Measurements from ENCODE around the gene RIOX2. TPM values are rescaled to one million over a fixed set of nuclear protein-coding genes. Genes with fewer than 3 reads are reported as not detected.

The RIOX2 gene
- total and polyA plus RNA-seq, 4 donors: 6.3 to 25.8 (median 14.2) TPM

- H3K27me3 ChIP-seq (ENCODE audit: control insufficient read depth in 1 of 2, insufficient read depth in 2 of 2, low read length in 1 of 2): no peaks in the 10 kb centered on the region
- no peak overlapping the region for H3K4me3 ChIP-seq (ENCODE audit: low read length in 2 of 2)
- no peak overlapping the region for H3K27ac ChIP-seq (ENCODE audit: low read depth in 1 of 2, low read length in 2 of 2)
- intact Hi-C loops (cut with DNase I): no loop called here
- WGBS, 2 donors: 62 to 69% methylated on average over 2 of the region's 2 CpGs
- ATAC-seq (ENCODE audit: low FRiP score) (no peak), DNase-seq (no peak)
- H3K36me3 ChIP-seq (ENCODE audit: control insufficient read depth in 1 of 2, insufficient read depth in 2 of 2, low read length in 1 of 2): no peaks in the 10 kb centered on the region
- H3K9me3 ChIP-seq (ENCODE audit: control insufficient read depth, low read length): no peaks in the 10 kb centered on the region
- H3K4me1 ChIP-seq (ENCODE audit: control insufficient read depth in 1 of 2, insufficient read depth in 2 of 2, low read length in 2 of 2): no peaks in the 10 kb centered on the region
Observed at GRCh38 chr3:98008855-98009254, 36.6 kb upstream of the RIOX2 start.

DNA sequence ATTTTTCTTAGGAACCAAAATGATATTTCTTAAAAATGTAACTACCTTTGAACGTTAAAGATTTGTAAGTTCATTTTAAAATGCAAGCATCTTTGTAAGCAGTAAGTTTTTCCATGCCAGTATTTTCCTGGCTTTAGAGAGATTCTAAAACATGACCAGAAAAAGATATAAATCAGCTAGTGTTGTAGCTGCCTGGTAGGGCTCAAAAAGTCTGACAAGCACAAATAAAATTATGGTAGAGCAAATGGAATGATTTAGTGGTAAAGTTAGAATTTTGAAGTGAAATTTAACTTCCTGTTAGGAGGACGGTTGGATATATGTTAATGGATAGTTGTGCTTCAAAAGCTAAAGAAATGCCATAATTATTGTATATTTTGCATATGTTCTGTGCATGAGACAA, 33.2 kb upstream of the RIOX2 start:
- H3K9me3 ChIP-seq (ENCODE audit: control insufficient read depth, low read length): no peaks in the 10 kb centered on the region
- DNase-seq (no peak), ATAC-seq (ENCODE audit: low FRiP score) (no peak)
- H3K27me3 ChIP-seq (ENCODE audit: control insufficient read depth in 1 of 2, insufficient read depth in 2 of 2, low read length in 1 of 2): no peaks in the 10 kb centered on the region
- no peaks in the 10 kb centered on the region for H3K36me3 ChIP-seq (ENCODE audit: control insufficient read depth in 1 of 2, insufficient read depth in 2 of 2, low read length in 1 of 2)
- 49 to 62% methylated on average over 2 of the region's 2 CpGs for WGBS, 2 donors
- H3K27ac ChIP-seq (ENCODE audit: low read depth in 1 of 2, low read length in 2 of 2): no peak overlapping the region
- no peak overlapping the region for H3K4me3 ChIP-seq (ENCODE audit: low read length in 2 of 2)
- no peaks in the 10 kb centered on the region for H3K4me1 ChIP-seq (ENCODE audit: control insufficient read depth in 1 of 2, insufficient read depth in 2 of 2, low read length in 2 of 2)
- intact Hi-C loops (cut with DNase I): no loop called here

DNA sequence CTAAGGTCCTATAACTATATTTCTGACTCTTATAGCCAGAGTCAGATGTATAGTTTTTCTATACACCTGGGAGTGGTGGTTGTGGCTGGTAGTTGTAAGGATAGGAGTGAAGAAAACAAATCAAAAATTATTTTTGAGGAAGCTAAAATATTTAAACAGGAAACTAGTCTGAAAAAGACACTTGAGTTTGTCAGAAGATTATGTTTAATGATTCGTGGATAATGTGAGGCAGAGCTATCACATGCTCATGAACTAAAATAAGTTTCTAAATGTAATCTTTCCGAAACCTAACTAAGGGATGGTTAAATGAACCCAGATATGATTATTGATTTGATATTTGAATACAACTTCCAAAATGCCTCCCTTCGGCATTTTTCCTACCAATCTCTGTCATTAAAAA, 32.5 kb upstream of the RIOX2 start:
- DNase-seq (no peak), ATAC-seq (ENCODE audit: low FRiP score) (no peak)
- H3K4me1 ChIP-seq (ENCODE audit: control insufficient read depth in 1 of 2, insufficient read depth in 2 of 2, low read length in 2 of 2): no peaks in the 10 kb centered on the region
- intact Hi-C loops (cut with DNase I): no loop called here
- no peaks in the 10 kb centered on the region for H3K9me3 ChIP-seq (ENCODE audit: control insufficient read depth, low read length)
- WGBS, 2 donors: 87 to 88% methylated on average over 3 of the region's 3 CpGs
- no peaks in the 10 kb centered on the region for H3K36me3 ChIP-seq (ENCODE audit: control insufficient read depth in 1 of 2, insufficient read depth in 2 of 2, low read length in 1 of 2)
- no peak overlapping the region for H3K4me3 ChIP-seq (ENCODE audit: low read length in 2 of 2)
- H3K27me3 ChIP-seq (ENCODE audit: control insufficient read depth in 1 of 2, insufficient read depth in 2 of 2, low read length in 1 of 2): no peaks in the 10 kb centered on the region
- H3K27ac ChIP-seq (ENCODE audit: low read depth in 1 of 2, low read length in 2 of 2): no peak overlapping the region

GRCh38 chr3:98003306-98003969, 31.2 kb upstream of the RIOX2 start:
- Histone ChIP-seq H3K27ac (ENCODE audit: low read depth in 1 of 2, low read length in 2 of 2) (no peak overlapping the region), H3K36me3 (ENCODE audit: control insufficient read depth in 1 of 2, insufficient read depth in 2 of 2, low read length in 1 of 2) (no peaks in the 10 kb centered on the region), H3K27me3 (ENCODE audit: control insufficient read depth in 1 of 2, insufficient read depth in 2 of 2, low read length in 1 of 2) (no peaks in the 10 kb centered on the region), H3K4me1 (ENCODE audit: control insufficient read depth in 1 of 2, insufficient read depth in 2 of 2, low read length in 2 of 2) (no peaks in the 10 kb centered on the region), H3K9me3 (ENCODE audit: control insufficient read depth, low read length) (no peaks in the 10 kb centered on the region), H3K4me3 (ENCODE audit: low read length in 2 of 2) (no peak overlapping the region)
- intact Hi-C loops (cut with DNase I): no loop called here
- ATAC-seq (ENCODE audit: low FRiP score) (no peak), DNase-seq (no peak)
- WGBS, 2 donors: 29 to 59% methylated on average over 2 of the region's 2 CpGs

DNA sequence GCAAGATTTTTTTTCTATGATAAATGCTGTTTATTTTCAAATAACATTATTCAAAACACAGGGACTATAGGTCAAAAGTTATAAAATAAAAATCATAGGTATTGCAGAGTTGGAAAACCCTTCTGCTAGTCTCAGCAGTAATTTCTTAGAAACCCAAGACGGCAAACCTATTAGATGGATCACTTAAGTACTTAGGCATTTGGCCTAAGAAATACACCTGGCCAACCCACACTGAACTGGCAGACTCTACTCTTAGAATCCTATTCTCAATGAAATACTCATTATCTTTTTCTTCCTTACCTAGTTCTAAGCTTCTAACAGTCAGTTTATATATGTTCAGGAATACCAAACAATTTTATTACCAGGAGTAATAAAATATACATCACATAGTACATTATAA, 30.5 kb upstream of the RIOX2 start:
- Histone ChIP-seq H3K4me1 (ENCODE audit: control insufficient read depth in 1 of 2, insufficient read depth in 2 of 2, low read length in 2 of 2) (no peaks in the 10 kb centered on the region), H3K9me3 (ENCODE audit: control insufficient read depth, low read length) (no peaks in the 10 kb centered on the region), H3K4me3 (ENCODE audit: low read length in 2 of 2) (no peak overlapping the region), H3K27ac (ENCODE audit: low read depth in 1 of 2, low read length in 2 of 2) (no peak overlapping the region), H3K36me3 (ENCODE audit: control insufficient read depth in 1 of 2, insufficient read depth in 2 of 2, low read length in 1 of 2) (no peaks in the 10 kb centered on the region), H3K27me3 (ENCODE audit: control insufficient read depth in 1 of 2, insufficient read depth in 2 of 2, low read length in 1 of 2) (no peaks in the 10 kb centered on the region)
- ATAC-seq (ENCODE audit: low FRiP score) (no peak), DNase-seq (no peak)
- WGBS, 2 donors: 96 to 97% methylated on average over 1 of the region's 1 CpG
- intact Hi-C loops (cut with DNase I): no loop called here

DNA sequence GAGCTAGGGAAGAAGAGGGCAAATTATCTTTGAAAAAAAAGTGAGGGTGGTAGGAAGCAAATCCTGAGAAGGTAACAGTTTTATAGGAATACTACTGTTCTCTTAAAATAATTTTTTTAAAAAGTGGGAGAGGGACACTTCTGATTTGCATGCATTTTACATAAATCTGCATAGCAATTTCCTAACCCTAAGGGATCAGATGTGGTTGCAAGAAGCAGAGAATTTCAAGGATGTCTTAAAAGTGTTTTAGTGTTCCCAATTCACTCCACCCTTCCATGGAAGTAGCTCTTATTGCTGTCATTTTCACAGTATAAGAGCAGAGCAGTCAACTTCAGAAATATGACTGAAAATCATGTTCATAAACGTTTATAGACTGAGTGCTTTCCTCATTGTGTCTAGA, 27.8 kb upstream of the RIOX2 start:
- Histone ChIP-seq H3K27ac (ENCODE audit: low read depth in 1 of 2, low read length in 2 of 2) (no peak overlapping the region), H3K9me3 (ENCODE audit: control insufficient read depth, low read length) (no peaks in the 10 kb centered on the region), H3K27me3 (ENCODE audit: control insufficient read depth in 1 of 2, insufficient read depth in 2 of 2, low read length in 1 of 2) (no peaks in the 10 kb centered on the region), H3K4me1 (ENCODE audit: control insufficient read depth in 1 of 2, insufficient read depth in 2 of 2, low read length in 2 of 2) (no peaks in the 10 kb centered on the region), H3K36me3 (ENCODE audit: control insufficient read depth in 1 of 2, insufficient read depth in 2 of 2, low read length in 1 of 2) (no peaks in the 10 kb centered on the region), H3K4me3 (ENCODE audit: low read length in 2 of 2) (no peak overlapping the region)
- ATAC-seq (ENCODE audit: low FRiP score) (no peak), DNase-seq (no peak)
- 12 to 15% methylated on average over 1 of the region's 1 CpG for WGBS, 2 donors
- intact Hi-C loops (cut with DNase I): no loop called here

GRCh38 chr3:97999103-97999502, 26.9 kb upstream of the RIOX2 start:
- ATAC-seq (ENCODE audit: low FRiP score) (no peak), DNase-seq (no peak)
- Histone ChIP-seq H3K4me3 (ENCODE audit: low read length in 2 of 2) (no peak overlapping the region), H3K9me3 (ENCODE audit: control insufficient read depth, low read length) (no peaks in the 10 kb centered on the region), H3K27me3 (ENCODE audit: control insufficient read depth in 1 of 2, insufficient read depth in 2 of 2, low read length in 1 of 2) (no peaks in the 10 kb centered on the region), H3K36me3 (ENCODE audit: control insufficient read depth in 1 of 2, insufficient read depth in 2 of 2, low read length in 1 of 2) (no peaks in the 10 kb centered on the region), H3K4me1 (ENCODE audit: control insufficient read depth in 1 of 2, insufficient read depth in 2 of 2, low read length in 2 of 2) (no peaks in the 10 kb centered on the region), H3K27ac (ENCODE audit: low read depth in 1 of 2, low read length in 2 of 2) (no peak overlapping the region)
- intact Hi-C loops (cut with DNase I): no loop called here
- WGBS, 2 donors: 89 to 94% methylated on average over 5 of the region's 5 CpGs

DNA sequence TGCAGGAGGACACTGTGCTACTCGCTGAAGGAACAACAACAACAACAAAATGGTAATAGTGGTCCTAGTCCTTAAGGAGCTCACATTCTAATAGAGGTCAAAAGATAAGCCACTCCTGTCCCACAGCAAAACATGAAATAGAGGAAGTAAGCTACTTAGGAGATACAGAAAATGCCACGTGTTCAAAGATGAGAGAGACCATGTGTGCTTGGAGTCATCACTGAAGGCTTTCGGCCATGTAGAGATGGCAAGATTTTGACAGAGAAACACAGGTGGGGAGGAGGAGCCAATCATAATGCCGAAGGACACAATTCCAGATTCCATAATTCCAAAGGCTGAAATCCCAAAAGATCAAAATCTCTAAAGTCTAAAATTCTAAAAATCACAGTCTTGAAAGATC, 24.8 kb upstream of the RIOX2 start:
- H3K27me3 ChIP-seq (ENCODE audit: control insufficient read depth in 1 of 2, insufficient read depth in 2 of 2, low read length in 1 of 2): no peaks in the 10 kb centered on the region
- no peak overlapping the region for H3K4me3 ChIP-seq (ENCODE audit: low read length in 2 of 2)
- intact Hi-C loops (cut with DNase I): no loop called here
- no peaks in the 10 kb centered on the region for H3K4me1 ChIP-seq (ENCODE audit: control insufficient read depth in 1 of 2, insufficient read depth in 2 of 2, low read length in 2 of 2)
- no peak for ATAC-seq (ENCODE audit: low FRiP score)
- no peak overlapping the region for H3K27ac ChIP-seq (ENCODE audit: low read depth in 1 of 2, low read length in 2 of 2)
- H3K36me3 ChIP-seq (ENCODE audit: control insufficient read depth in 1 of 2, insufficient read depth in 2 of 2, low read length in 1 of 2): no peaks in the 10 kb centered on the region
- no peak for DNase-seq
- WGBS, 2 donors: 82 to 85% methylated on average over 4 of the region's 4 CpGs
- H3K9me3 ChIP-seq (ENCODE audit: control insufficient read depth, low read length): no peaks in the 10 kb centered on the region

- WGBS, 2 donors: 78 to 82% methylated on average over 2 of the region's 2 CpGs
- no peak for DNase-seq
Observed at GRCh38 chr3:97994328-97994945, 22.2 kb upstream of the RIOX2 start.

More at GRCh38 chr3:97994328-97994945, 22.2 kb upstream of the RIOX2 start:
- H3K4me3 ChIP-seq (ENCODE audit: low read length in 2 of 2): no peak overlapping the region
- H3K4me1 ChIP-seq (ENCODE audit: control insufficient read depth in 1 of 2, insufficient read depth in 2 of 2, low read length in 2 of 2): no peaks in the 10 kb centered on the region
- no peak overlapping the region for H3K27ac ChIP-seq (ENCODE audit: low read depth in 1 of 2, low read length in 2 of 2)
- no peaks in the 10 kb centered on the region for H3K27me3 ChIP-seq (ENCODE audit: control insufficient read depth in 1 of 2, insufficient read depth in 2 of 2, low read length in 1 of 2)
- no peaks in the 10 kb centered on the region for H3K9me3 ChIP-seq (ENCODE audit: control insufficient read depth, low read length)
- H3K36me3 ChIP-seq (ENCODE audit: control insufficient read depth in 1 of 2, insufficient read depth in 2 of 2, low read length in 1 of 2): no peaks in the 10 kb centered on the region
- intact Hi-C loops (cut with DNase I): no loop called here
- ATAC-seq (ENCODE audit: low FRiP score): no peak
